ENCODE data around the gene VKORC1L1. TPM values are rescaled to one million over a fixed set of nuclear protein-coding genes. Genes with fewer than 3 reads are reported as not detected.
A peak's percentile ranks its signal among the peaks of the same experiment; 100 is the strongest.
"Not testable (repeated sequence)": the region's sequence is repeated elsewhere in the genome, so short reads cannot be mapped to it uniquely, and the experiment has no call there.

The VKORC1L1 gene
- total and polyA plus RNA-seq, 12 donors, result 3.7 to 47.7 (median 12.0) TPM

DNA sequence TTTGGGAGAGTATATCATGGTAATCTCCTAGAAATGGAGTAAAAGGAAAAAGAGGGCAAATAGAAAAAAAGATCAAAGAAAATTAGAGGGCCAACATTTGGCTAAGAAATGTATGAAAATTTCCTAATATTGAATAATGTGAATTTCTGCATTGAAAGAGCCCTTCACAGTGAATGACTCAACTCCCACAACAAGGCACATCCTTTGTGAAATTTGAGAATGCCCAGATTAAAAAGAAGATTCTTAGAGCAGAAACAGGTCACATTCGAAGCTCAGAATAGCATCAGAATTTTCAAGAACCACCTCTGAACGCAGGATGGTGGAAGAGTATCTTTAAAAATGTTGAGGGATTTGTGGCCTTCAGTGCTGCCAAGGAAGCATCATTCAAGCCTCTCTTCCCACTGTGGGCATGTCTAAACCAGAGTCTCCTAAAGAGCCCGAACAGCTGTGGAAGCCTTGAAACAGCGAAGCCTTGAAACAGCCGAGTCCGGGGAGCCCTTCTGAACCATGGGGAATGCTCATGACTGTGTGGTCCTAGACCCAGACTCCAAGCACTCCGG, 65.5 kb downstream of the VKORC1L1 start:
- H3K4me3 ChIP-seq, result no peak overlapping the region
- H3K36me3 ChIP-seq (replicated peaks in 1 of 2), result no peaks in the 10 kb centered on the region
- no peak for TF ChIP-seq CTCF (IDR thresholded peaks at IDR 0.05)
- TF ChIP-seq POLR2A (IDR thresholded peaks at IDR 0.05), result no peak
- no peaks in the 10 kb centered on the region for H3K4me1 ChIP-seq (replicated peaks in 1 of 2)
- 57 to 68% (median 61%) methylated on average over 6 to 7 of the region's 7 CpGs for WGBS, 4 donors
- DNase-seq, result peak in 1 of 7 donors; percentile 17
- H3K27ac ChIP-seq, result peak overlapping the region in 1 of 5 donors; percentile 35
- H3K9me3 ChIP-seq (replicated peaks in 1 of 3), result no peaks in the 10 kb centered on the region
- intact Hi-C loops (cut with DNase I), result no loop called here
- H3K27me3 ChIP-seq, result no peaks in the 10 kb centered on the region

DNA sequence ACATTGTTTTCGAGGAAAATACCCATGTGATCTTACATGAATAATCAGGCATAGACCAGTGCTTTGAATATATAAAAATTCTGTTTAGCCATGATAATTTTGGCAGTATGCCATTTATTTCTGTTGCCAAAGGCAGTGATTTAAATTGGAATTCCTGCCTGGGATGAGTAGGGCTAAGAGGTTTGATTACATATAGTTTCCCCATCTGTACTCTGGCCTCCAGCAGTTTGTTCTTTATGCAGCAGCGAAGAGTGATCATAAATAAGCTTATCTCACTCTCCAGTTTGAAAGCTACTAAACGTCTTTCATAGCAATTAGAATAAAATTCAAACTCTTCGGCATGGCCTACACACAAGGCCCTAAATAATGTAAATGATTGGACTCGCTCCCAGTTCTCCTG, 72.9 kb downstream of the VKORC1L1 start:
- WGBS, 4 donors, result 42 to 59% (median 54%) methylated on average over 1 of the region's 5 CpGs
- intact Hi-C loops (cut with DNase I); H3K9me3 ChIP-seq (replicated peaks in 1 of 3); DNase-seq; H3K36me3 ChIP-seq (replicated peaks in 1 of 2); H3K27ac ChIP-seq; H3K27me3 ChIP-seq; H3K4me3 ChIP-seq; H3K4me1 ChIP-seq (replicated peaks in 1 of 2): not testable (repeated sequence)

GRCh38 chr7:65946904-65947303, 74.0 kb downstream of the VKORC1L1 start:
- intact Hi-C loops (cut with DNase I), result no loop called here
- Histone ChIP-seq H3K9me3 (replicated peaks in 1 of 3) (no peaks in the 10 kb centered on the region), H3K27ac (no peak overlapping the region), H3K36me3 (replicated peaks in 1 of 2) (no peaks in the 10 kb centered on the region), H3K4me1 (replicated peaks in 1 of 2) (peaks cover 0 to 9% of the 10 kb centered on the region in 2 donors), H3K27me3 (no peaks in the 10 kb centered on the region), H3K4me3 (no peak overlapping the region)
- 32 to 39% (median 35%) methylated on average over 4 of the region's 4 CpGs for WGBS, 4 donors
- TF ChIP-seq POLR2A (IDR thresholded peaks at IDR 0.05) (no peak), CTCF (IDR thresholded peaks at IDR 0.05) (no peak)
- DNase-seq, result peak; percentile 37 to 79 (median 68)

DNA sequence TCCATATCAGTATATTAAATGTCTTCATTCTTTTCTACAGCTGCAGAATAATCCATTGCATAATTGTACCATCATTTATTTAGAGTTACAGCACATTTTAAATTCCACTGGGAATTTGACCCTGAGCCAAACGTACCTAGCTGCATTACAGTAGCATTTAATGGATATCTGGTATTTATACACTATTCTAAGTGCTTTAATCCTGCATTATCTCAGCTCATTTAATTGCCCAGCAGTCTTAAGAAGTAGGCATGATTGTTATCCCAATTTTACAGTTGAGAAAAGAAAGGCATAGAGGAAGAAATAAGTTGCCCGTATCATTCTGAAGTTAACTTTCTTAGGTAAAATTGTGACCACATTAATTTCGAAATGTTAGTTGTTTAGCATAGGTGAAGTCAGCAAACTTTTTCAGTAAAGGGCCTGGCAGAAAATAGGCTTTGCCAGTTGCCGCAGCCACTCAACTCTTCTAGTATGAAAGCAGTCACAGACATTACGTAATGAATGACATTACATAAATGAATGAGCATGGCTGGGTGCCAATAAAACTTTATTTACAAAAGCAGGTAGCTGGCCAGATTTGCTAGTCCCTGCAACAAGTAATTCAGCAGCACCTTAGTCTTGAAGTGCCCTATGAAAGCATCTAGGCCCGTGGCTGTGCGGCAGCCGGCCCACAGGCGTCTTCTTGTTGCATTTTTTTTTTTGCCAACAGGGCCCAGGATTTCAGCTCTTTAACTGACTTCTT, 79.1 kb downstream of the VKORC1L1 start:
- TF ChIP-seq POLR2A (IDR thresholded peaks at IDR 0.05) (no peak), CTCF (IDR thresholded peaks at IDR 0.05) (no peak)
- Histone ChIP-seq H3K36me3 (replicated peaks in 1 of 2) (peaks cover 0 to 5% of the 10 kb centered on the region in 2 donors), H3K9me3 (replicated peaks in 1 of 3) (no peaks in the 10 kb centered on the region), H3K4me1 (replicated peaks in 1 of 2) (peaks cover 0 to 15% of the 10 kb centered on the region in 2 donors), H3K27me3 (no peaks in the 10 kb centered on the region), H3K4me3 (no peak overlapping the region), H3K27ac (no peak overlapping the region)
- intact Hi-C loops (cut with DNase I), result no loop called here
- WGBS, 4 donors, result 87 to 92% (median 87%) methylated on average over 9 of the region's 9 CpGs
- no peak for DNase-seq

All from adrenal gland (tissue), 12 donors.